NCI-H187 (cell line): ENCODE results near the gene CD24.

Experiments
- DNase-seq, 2 experiments: peaks; one replicate each; lab custom pipeline; 2025; lab: John Stamatoyannopoulos, UW

The CD24 gene

DNA sequence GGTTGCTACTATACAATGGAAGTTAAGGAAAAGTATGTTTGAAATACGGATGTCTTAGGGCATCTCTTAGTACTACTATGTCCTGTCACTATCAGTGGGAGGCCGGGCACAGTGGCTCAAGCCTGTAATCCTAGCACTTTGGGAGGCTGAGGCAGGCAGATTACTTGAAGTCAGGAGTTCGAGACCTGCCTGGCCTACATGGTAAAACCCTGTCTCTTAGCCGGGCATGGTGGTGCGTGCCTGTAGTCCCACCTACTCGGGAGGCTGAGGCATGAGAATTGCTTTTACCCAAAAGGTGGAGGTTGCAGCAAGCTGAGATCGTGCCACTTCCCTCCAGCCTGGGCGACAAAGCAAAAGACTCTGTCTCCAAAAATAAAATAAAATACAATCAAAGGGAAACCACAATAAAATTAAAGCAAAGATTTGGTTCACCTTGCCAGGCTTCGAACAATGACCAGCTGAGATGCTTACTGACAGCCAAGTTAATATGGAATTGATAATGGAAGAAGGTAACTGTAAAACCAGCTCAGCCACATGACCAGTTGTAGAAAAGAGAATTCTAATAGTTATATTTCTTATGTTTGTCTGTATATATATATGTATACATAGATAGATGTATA, 6.5 kb downstream of the CD24 start:
- DNase-seq, result no peak

- DNase-seq, result no peak
These were observed 7.6 kb downstream of the CD24 start for GRCh38 chr6:106966671-106967640.

GRCh38 chr6:106966229-106966628, 8.3 kb downstream of the CD24 start:
- no peak for DNase-seq

DNA sequence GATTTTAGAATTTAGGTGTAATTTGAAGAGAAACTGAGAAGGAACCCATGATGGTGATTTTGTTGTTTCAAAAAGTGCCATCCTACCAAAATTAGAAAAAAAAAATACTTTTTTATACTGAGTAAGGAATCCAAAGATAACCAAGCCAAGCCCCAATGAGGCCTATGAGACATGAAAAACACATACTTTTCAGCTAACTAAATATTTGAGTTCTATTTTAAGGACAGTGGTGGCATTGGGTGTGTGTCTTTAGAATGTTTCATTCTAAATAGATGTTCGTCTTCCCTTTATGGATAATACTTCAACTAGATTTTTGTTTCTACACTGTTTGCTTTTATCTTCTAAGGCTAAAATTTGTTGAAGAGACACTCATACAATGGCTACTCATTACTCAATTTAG, 9.6 kb downstream of the CD24 start:
- DNase-seq, result no peak

GRCh38 chr6:106964099-106964498, 10.4 kb downstream of the CD24 start:
- DNase-seq, result no peak

DNA sequence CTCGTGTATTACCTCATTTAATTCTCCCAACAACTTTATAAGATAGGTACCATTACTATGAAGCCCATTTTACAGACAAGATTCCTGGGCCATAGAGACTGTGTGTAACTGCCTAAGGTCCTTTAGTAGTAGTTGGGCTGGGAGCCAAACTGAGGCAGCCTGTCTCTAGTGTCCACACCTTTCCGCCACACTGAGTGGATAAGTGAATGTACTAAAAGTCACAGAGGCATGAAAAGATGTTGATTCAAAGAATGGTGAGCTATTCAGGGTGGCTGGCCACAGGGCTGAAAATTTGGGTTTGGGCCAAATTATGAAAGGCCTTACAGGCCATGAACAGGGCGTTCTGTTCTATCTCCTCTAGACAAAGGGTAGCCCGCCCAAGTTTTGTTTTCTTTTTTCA, 11.0 kb downstream of the CD24 start:
- no peak for DNase-seq

GRCh38 chr6:106961801-106962200, 12.7 kb downstream of the CD24 start:
- DNase-seq, result no peak

- no peak for DNase-seq
These were observed 13.4 kb downstream of the CD24 start for GRCh38 chr6:106961136-106961535.

- no peak for DNase-seq
These were observed 14.5 kb downstream of the CD24 start for GRCh38 chr6:106959985-106960384.

- no peak for DNase-seq
These were observed 34.7 kb downstream of the CD24 start for GRCh38 chr6:106939848-106940247.

GRCh38 chr6:106939208-106939607, 35.3 kb downstream of the CD24 start:
- no peak for DNase-seq

DNA sequence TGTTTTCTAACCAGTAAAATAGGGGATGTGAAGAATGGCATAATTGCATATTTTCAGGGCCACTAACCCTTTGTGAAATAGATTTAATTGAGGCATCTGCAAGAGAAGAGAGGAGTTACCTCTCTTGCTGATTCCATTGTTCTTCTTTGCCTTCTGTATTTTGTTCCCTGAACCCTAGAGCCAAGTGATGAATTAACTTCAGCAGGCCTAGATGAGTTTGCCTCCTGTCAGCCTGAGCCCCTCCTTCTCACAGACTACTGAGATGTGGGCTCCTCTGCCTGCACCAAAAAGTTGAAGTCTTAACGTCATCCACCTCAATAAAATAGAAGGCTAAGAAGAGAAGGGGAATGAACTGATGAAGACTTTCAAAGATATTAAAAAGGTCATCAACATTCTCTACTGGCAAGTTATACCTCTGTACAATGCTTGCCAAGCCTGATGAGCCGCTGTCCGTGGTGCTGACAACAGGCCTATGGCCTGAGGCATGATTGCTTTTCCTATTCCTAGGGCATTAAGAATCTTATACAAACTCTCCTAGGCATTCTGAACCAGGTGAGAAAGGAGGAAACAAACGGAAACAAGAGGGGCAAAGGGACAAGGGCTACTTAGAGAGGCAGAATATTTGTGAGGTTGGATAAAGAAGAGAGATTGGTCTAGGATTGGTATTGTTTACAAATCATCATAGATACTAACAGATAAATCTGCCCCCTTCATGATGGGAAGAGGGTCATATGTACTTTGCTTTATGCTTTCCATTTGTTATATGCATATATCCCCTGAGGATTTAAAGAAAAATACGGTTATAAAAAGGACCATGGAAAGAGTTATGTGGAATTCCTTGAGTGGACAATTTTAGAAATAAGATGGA, 46.8 kb downstream of the CD24 start:
- no peak for DNase-seq

- DNase-seq, result no peak
These were observed 48.6 kb downstream of the CD24 start for GRCh38 chr6:106925948-106926347.

GRCh38 chr6:106924694-106925523, 49.6 kb downstream of the CD24 start:
- no peak for DNase-seq

DNA sequence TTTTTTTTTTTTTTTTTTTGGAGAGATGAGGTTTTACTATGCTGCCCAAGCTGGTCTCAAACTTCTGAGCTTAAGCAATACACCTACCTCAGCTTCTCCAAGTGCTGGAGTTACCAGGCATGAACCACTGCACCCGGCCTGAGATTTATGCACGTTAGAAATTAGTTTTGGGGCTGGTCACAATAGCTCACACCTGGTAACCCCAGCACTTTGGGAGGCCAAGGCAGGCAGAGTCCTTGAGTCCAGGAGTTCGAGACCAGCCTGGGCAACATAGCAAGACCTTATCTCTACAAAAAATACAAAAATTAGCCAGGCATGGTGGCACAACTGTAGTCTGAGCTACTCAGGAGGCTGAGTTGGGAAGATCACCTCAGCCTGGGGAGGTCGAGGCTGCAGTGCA, 51.9 kb downstream of the CD24 start:
- DNase-seq, result no peak
